Adrenal gland (tissue), 12 donors: ENCODE data around the gene CERS1. TPM values are rescaled to one million over a fixed set of nuclear protein-coding genes. Genes with fewer than 3 reads are reported as not detected.

ENCODE experiments used
- DNase-seq, 7 donors: peaks; one replicate each; pipeline ENCODE4 v3.0.0-alpha.2; 2019 to 2020
- H3K27ac ChIP-seq, 5 donors: fragments of 200-600 bp; sonication (generic) in 4 of 5; 1 replicate in 3 of 5; 2 replicates in 2 of 5; pipeline versions ENCODE4 v1.5.1 to v1.8.0; 2016 to 2020; ENCODE audit warnings: mild to moderate bottlenecking in 1 of 5
- H3K27me3 ChIP-seq: fragments of 200-600 bp; 2 replicates; pipeline ENCODE4 v1.8.0; 2021
- H3K36me3 ChIP-seq, 2 donors: fragments of 200-600 bp; replicated peaks in 1 of 2; 1 replicate in 1 of 2; 2 replicates in 1 of 2; pipeline versions ENCODE4 v1.5.1 to v1.8.0; 2018 to 2022
- H3K4me1 ChIP-seq, 2 donors: fragments of 200-600 bp; replicated peaks in 1 of 2; 1 replicate in 1 of 2; 2 replicates in 1 of 2; pipeline versions ENCODE4 v1.5.1 to v1.8.0; 2018 to 2021
- H3K4me3 ChIP-seq, 4 donors: fragments of 200-600 bp; sonication (generic) in 3 of 4; one replicate each; pipeline ENCODE4 v1.5.1; 2016 to 2018
- H3K9me3 ChIP-seq, 3 donors: fragments of 200-600 bp; sonication (generic) in 1 of 3; replicated peaks in 1 of 3; 1 replicate in 2 of 3; 2 replicates in 1 of 3; pipeline versions ENCODE4 v1.5.1 to v1.8.0; 2016 to 2021
- POLR2A ChIP-seq, 2 donors: fragments of 450-650 bp; IDR thresholded peaks; one replicate each; pipeline ENCODE4 v1.6.1; 2017; ENCODE audit warnings: antibody characterized with exemption in 2 of 2, mild to moderate bottlenecking in 2 of 2, moderate library complexity in 1 of 2
- WGBS, 4 donors: extraction: QIAGEN DNeasy Blood & Tissue Kit in 2 of 4; methylation state at CpG; one replicate each; pipeline versions ENCODE4 v1.1.5 to v1.1.7; 2013 to 2017; 5-methylcytosine and 5-hydroxymethylcytosine counted together
- intact Hi-C, 2 donors: fragments of 100-400 bp; cut with DNase I; formaldehyde crosslinking; loops; one replicate each; pipeline versions ENCODE4 v1.14.1 to v1.15.0; 2022 to 2023
- polyA plus RNA-seq, 3 donors: library from polyadenylated mRNA; stranded (reverse); fragments of 200-250 nt in 2 of 3; fragments of 350-450 nt in 1 of 3; fragmentation: Illumina TruSeq in 1 of 3; extraction: RNeasy Lipid Tissue Mini Kit (QIAGEN cat#74804) in 1 of 3; gene quantifications; one replicate each; pipeline ENCODE4 v1.2.3, GENCODE V29; 2013 to 2014
- total RNA-seq, 9 donors: library from RNA; depleted of rRNA in 4 of 9; stranded (reverse); fragments of >200 nt in 4 of 9; fragments of 120-200 nt in 1 of 9; fragmentation: NEBNext Ultra II Directional in 1 of 9; extraction: Animal tissue kit (Norgen Biotek cat#: 25700) in 1 of 9; gene quantifications; one replicate each; pipeline versions ENCODE4 v1.1.0 to v1.2.4, GENCODE V29; 2013 to 2023
- TF ChIP-seq, protein P1 (sequence below), 6 experiments: fragments of 450-650 bp in 4 of 6; fragments of 200-600 bp in 2 of 6; sonication (generic) in 1 of 6; IDR thresholded peaks; 1 replicate in 5 of 6; 2 replicates in 1 of 6; pipeline versions ENCODE4 v1.5.1 to v1.8.0; 2016 to 2021; ENCODE audit warnings: antibody characterized with exemption in 6 of 6, mild to moderate bottlenecking in 2 of 6, moderate library complexity in 1 of 6
- donor health status: healthy with polysubstance abuse.
- donor health status: Bipolar disorder and iron deficiency.
- donor health status: DM: yes; HTN: yes; CAD: no.
- donor health status: DM: no; HTN: no; CAD: no.
- donor health status: DM: no; HTN: no; CAD: no.
- donor health status: DM: yes; HTN: yes; CAD: no.

CERS1 gene
- total and polyA plus RNA-seq, 12 donors: 0.29 to 4.3 (median 1.8) TPM; not detected in 3

DNA sequence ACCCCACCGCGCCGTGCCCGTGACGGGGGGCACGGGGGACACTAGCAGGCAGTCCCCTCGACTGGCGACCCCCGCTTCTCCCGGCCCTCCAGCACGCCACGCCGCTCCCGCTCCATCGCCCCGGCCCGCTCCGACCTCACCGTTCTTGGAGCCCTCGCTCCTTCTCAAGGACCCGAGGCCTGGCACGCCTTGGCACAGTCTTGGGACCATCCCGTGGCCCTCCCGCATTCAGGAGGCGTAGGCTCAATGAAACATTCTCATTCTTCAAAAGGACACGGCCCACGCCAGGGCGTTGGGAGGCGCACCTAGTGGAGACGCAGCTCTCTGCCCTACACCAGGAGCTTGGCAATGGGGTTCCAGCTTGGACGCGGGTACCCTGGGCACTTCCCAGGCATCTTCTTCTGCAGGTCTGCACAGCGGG is 473 bp upstream of the CERS1 start:
- intact Hi-C loops: loop anchor here in 1 of 2 donors (10.0 kb wide), 1 partner anchor 88 kb away; no protein-coding TSS in a partner anchor
- WGBS, 4 donors: 0 to 36% (median 13%) methylated on average over 1 to 32 of the region's 33 CpGs
- peaks cover 0 to 16% of the 10 kb centered on the region in 2 donors for H3K36me3 ChIP-seq
- H3K4me3 ChIP-seq: no peak overlapping the region
- peaks cover 0 to 6% of the 10 kb centered on the region in 2 donors for H3K4me1 ChIP-seq
- TF ChIP-seq POLR2A (IDR thresholded peaks at IDR 0.05): no peak
- TF ChIP-seq, protein P1, sequence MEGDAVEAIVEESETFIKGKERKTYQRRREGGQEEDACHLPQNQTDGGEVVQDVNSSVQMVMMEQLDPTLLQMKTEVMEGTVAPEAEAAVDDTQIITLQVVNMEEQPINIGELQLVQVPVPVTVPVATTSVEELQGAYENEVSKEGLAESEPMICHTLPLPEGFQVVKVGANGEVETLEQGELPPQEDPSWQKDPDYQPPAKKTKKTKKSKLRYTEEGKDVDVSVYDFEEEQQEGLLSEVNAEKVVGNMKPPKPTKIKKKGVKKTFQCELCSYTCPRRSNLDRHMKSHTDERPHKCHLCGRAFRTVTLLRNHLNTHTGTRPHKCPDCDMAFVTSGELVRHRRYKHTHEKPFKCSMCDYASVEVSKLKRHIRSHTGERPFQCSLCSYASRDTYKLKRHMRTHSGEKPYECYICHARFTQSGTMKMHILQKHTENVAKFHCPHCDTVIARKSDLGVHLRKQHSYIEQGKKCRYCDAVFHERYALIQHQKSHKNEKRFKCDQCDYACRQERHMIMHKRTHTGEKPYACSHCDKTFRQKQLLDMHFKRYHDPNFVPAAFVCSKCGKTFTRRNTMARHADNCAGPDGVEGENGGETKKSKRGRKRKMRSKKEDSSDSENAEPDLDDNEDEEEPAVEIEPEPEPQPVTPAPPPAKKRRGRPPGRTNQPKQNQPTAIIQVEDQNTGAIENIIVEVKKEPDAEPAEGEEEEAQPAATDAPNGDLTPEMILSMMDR (IDR thresholded peaks at IDR 0.05): no peak
- DNase-seq: no peak
- H3K27me3 ChIP-seq: peaks cover 5% of the 10 kb centered on the region
- no peak overlapping the region for H3K27ac ChIP-seq
- no peaks in the 10 kb centered on the region for H3K9me3 ChIP-seq

DNA sequence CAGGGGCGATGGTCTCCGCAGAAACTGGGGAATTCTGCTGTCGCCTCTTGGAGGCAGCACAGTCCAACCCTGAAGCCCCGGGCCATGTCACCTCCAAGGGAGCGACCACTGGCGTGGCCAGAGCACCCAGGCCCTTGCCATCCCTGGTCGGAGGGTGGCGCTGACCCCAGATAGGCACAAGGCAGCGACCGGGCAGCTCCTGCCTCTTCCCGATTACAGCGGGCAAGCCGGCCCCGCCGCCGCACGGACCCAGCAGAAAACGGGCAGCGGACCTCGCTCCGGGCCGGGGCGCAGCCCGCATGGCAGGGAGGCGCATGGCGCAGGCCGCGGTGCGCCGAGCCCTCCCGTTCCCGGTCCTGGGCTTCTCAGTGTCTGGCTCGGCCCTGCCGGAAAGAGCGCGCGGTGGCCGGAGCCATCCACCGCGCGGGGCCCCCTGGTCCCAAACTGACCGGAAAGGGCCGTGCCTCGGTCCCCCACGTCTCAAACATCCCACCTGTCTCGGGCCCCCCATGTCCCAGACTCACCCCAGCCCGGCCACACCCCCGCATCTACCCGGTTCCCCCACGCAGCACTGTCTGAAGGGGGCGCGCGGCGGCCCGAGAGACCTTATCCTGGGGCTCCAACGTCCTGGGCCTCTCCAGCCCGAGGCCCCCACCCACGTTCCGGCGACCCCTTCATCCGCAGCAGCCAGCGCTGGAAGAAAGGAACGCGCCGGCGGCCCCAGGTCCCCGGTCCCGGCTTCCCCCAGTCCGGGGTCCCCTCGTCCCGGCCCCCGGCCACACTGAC is 727 bp downstream of the CERS1 start:
- intact Hi-C loops: loop anchor here in 1 of 2 donors (10.0 kb wide), 1 partner anchor 90 kb away; no protein-coding TSS in a partner anchor
- H3K27ac ChIP-seq: no peak overlapping the region
- H3K4me3 ChIP-seq: peak overlapping the region in 1 of 4 donors; percentile 21
- WGBS, 4 donors: 0 to 1% (median 0%) methylated on average over 8 to 72 of the region's 72 CpGs
- no peak for TF ChIP-seq POLR2A (IDR thresholded peaks at IDR 0.05)
- TF ChIP-seq, protein P1 (IDR thresholded peaks at IDR 0.05): peak in 5 of 6 experiments; percentile 25 to 45 (median 36)
- no peaks in the 10 kb centered on the region for H3K9me3 ChIP-seq
- H3K27me3 ChIP-seq: peaks cover 5% of the 10 kb centered on the region
- peaks cover 0 to 6% of the 10 kb centered on the region in 2 donors for H3K4me1 ChIP-seq
- peaks cover 0 to 13% of the 10 kb centered on the region in 2 donors for H3K36me3 ChIP-seq
- DNase-seq: peak in 5 of 7 donors; percentile 42 to 75 (median 64)

DNA sequence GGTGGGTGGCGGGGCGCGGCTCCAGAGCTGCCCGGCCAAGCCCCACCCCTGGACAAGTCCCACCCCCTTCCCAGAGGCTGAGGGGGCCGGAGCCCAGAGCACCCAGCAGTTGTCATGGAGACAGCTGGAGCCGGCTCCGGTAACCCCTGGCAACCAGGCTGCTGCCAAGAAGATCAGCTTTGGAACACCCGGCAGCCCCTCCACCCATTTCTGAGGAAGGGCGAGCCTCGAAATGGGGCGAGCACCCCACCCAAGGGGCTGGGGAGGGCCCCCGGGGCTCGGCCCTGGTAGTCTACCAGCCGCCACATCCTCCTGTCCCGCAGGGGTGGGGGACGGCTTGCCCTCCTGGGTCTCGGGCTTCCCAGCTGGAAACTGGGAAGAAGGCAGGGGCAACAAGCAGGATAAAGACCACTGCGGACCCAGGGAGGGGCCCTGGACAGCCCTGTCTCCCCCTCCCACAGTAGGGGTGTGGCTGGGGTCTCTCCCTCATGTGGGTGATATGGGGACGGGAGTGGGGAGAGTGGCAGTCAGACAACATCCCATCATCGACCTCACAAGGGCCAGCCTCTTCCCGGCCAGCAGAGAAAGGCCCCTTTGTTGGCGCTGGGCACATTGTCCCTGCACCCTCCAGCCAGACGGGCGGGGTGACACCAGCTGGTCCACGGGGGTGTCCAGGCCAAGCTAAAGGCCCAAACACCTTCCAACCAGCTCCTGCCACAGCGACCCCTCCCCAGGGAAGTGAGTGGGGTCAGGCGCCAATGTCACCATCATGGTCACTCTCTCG is 1.5 kb downstream of the CERS1 start:
- Histone ChIP-seq H3K27me3 (peaks cover 5% of the 10 kb centered on the region), H3K36me3 (peaks cover 0 to 5% of the 10 kb centered on the region in 2 donors), H3K27ac (peak overlapping the region in 1 of 5 donors; percentile 8), H3K9me3 (no peaks in the 10 kb centered on the region), H3K4me1 (peaks cover 0 to 6% of the 10 kb centered on the region in 2 donors), H3K4me3 (no peak overlapping the region)
- WGBS, 4 donors: 16 to 23% (median 20%) methylated on average over 4 to 28 of the region's 28 CpGs
- no peak for TF ChIP-seq POLR2A (IDR thresholded peaks at IDR 0.05)
- TF ChIP-seq, protein P1 (IDR thresholded peaks at IDR 0.05): no peak
- peak in 1 of 7 donors; percentile 77 for DNase-seq
- intact Hi-C loops: loop anchor here in 1 of 2 donors (10.0 kb wide), 1 partner anchor 90 kb away; no protein-coding TSS in a partner anchor
